ENCODE measurements around the gene GALK1.
"Not testable (repeated sequence)": the region's sequence is repeated elsewhere in the genome, so short reads cannot be mapped to it uniquely, and the experiment has no call there.

DNA sequence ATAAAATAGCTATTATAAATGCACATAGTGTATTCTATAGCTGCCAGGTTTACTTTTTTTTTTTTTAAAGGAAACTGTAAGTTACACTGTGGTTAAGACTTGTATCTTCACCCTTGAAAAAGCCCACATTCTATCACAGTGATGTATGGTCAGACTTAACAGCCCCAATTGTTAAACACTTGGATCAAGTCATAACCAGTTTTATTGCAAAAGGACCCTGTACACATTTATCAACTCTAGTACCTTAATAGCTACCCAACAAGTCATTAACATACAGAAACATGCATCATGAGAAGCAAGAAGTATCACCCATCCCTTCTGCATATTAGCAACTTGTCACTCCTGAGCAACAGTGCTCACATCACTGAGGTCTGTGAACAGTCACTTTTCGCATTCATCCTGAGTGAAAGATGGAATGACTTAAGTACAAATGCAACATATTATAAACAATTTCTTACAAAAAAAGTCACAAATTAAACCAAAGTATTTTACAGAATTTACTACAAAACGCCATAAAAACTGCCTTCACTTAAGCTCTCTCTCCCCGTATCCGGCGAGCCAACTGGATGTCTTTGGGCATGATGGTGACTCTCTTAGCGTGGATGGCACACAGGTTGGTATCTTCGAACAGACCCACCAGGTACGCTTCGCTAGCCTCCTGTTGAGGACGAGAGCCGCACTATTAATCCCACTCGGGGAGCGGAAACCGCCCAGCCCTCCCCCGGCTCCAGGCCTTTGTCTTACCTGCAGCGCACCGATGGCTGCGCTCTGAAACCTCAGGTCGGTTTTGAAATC, 13.3 kb upstream of the GALK1 start:
- not testable (repeated sequence) for TF ChIP-seq POLR2A (IDR thresholded peaks at IDR 0.05); POLR2AphosphoS5 (IDR thresholded peaks at IDR 0.05; ENCODE audit: insufficient read depth in 1 of 2, low read depth in 1 of 2)
- TF ChIP-seq, protein P1, sequence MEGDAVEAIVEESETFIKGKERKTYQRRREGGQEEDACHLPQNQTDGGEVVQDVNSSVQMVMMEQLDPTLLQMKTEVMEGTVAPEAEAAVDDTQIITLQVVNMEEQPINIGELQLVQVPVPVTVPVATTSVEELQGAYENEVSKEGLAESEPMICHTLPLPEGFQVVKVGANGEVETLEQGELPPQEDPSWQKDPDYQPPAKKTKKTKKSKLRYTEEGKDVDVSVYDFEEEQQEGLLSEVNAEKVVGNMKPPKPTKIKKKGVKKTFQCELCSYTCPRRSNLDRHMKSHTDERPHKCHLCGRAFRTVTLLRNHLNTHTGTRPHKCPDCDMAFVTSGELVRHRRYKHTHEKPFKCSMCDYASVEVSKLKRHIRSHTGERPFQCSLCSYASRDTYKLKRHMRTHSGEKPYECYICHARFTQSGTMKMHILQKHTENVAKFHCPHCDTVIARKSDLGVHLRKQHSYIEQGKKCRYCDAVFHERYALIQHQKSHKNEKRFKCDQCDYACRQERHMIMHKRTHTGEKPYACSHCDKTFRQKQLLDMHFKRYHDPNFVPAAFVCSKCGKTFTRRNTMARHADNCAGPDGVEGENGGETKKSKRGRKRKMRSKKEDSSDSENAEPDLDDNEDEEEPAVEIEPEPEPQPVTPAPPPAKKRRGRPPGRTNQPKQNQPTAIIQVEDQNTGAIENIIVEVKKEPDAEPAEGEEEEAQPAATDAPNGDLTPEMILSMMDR (IDR thresholded peaks at IDR 0.05), result not testable (repeated sequence)
